Left colon (tissue), 2 donors: ENCODE data around the gene PPBP. TPM values are rescaled to one million over a fixed set of nuclear protein-coding genes. Genes with fewer than 3 reads are reported as not detected.

ENCODE experiments used
- ATAC-seq: fragments of 200-7000 bp; cut with Tn5 transposase; one replicate; pipeline ENCODE4 v1.9.1; 2020; ENCODE audit warnings: mild to moderate bottlenecking, moderate library complexity
- DNase-seq, 2 donors: peaks; one replicate each; pipeline ENCODE4 v3.0.0-alpha.2; 2020
- intact Hi-C, 2 donors: fragments of 100-400 bp; cut with DNase I in 1 of 2; cut with micrococcal nuclease in 1 of 2; formaldehyde crosslinking; loops; one replicate each; pipeline versions ENCODE4 v1.11.2 to v1.14.0; 2022; cut with DNase I, micrococcal nuclease
- long read RNA-seq: library from polyadenylated mRNA; unstranded; transcript quantifications from one replicate; pipeline ENCODE4 v2.0.0, GENCODE V29; 2021
- total RNA-seq, 2 donors: library from RNA; stranded (reverse); fragmentation: NEBNext Ultra II Directional; extraction: Animal tissue kit (Norgen Biotek cat#: 25700); gene quantifications; one replicate each; pipeline ENCODE4 v1.2.1, GENCODE V29; 2021
- donor health status: DM: no; HTN: no; CAD: no.
- donor health status: DM: yes; HTN: yes; CAD: no.

Gene PPBP, protein sequence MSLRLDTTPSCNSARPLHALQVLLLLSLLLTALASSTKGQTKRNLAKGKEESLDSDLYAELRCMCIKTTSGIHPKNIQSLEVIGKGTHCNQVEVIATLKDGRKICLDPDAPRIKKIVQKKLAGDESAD
- not detected for total RNA-seq
- long read RNA-seq = 0 reads

DNA sequence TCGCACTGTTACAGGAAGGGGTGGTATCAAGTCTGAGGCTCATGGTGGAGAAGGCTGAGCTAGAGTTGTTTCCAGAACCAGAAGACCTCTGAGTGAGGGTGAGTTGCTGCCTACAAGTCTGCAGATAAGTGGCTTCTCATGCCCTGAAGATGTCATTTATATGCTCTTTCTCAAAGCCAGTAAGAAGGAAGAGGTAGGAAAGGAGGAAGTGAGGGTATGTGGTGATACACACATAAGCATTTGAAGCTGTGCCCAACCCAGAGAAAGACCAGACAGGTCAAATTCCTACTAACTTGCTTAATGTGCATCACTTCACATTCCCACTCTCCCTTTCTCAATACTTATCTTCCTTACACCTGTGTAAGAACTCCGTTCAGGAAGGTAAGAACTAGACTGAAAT is at the start of gene PPBP:
PPBP (minus strand) TSS at position 130 of the 400 bp plus-strand sequence; CDS start at position 43, 87 bp downstream.
- DNase-seq (no peak), ATAC-seq (no peak)
- intact Hi-C loops = no loop called here

GRCh38 chr4:74037076-74037955 is 49.3 kb upstream of the PPBP start:
- intact Hi-C loops = no loop called here
- ATAC-seq (no peak), DNase-seq (no peak)

- peak; percentile 44 for ATAC-seq
- no peak for DNase-seq
- intact Hi-C loops = no loop called here
These were observed 45.7 kb upstream of the PPBP start for GRCh38 chr4:74033739-74034138.

GRCh38 chr4:74032064-74032463 is 44.1 kb upstream of the PPBP start:
- peak; percentile 80 for ATAC-seq
- no peak for DNase-seq
- intact Hi-C loops = no loop called here

DNA sequence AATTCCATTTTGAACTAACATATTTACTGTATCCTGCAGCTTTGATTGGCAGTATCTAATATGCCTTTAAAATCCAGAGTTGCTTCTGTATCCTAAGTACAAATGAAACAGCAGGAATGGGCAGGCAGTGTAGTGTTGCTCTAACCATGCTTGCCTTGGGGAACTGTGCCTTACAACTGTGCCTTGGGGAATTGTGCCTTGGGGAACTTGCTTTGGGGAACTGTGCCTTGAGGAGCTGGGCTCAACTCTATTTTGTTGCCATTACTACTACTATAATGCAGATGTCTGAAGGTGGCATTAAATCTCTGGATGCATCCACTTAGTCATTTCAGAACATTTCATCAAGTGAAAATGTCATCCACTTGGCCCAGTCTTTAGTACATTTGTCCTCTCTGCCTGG is 43.6 kb upstream of the PPBP start:
- intact Hi-C loops = no loop called here
- DNase-seq = no peak
- peak; percentile 25 for ATAC-seq

GRCh38 chr4:74030285-74030684 is 42.3 kb upstream of the PPBP start:
- DNase-seq (no peak), ATAC-seq (peak; percentile 54)
- intact Hi-C loops = no loop called here

- DNase-seq (no peak), ATAC-seq (no peak)
- intact Hi-C loops = no loop called here
These were observed 40.5 kb upstream of the PPBP start for GRCh38 chr4:74028504-74028903.

- DNase-seq = peak in 1 of 2 donors; percentile 30
- intact Hi-C loops = no loop called here
- peak; percentile 97 for ATAC-seq
These were observed 35.7 kb upstream of the PPBP start for GRCh38 chr4:74023709-74024108.

- intact Hi-C loops = no loop called here
These were observed 33.6 kb upstream of the PPBP start for GRCh38 chr4:74021601-74022000.

GRCh38 chr4:74018771-74019170 is 30.8 kb upstream of the PPBP start:
- no peak for ATAC-seq
- intact Hi-C loops = no loop called here
- DNase-seq = no peak

More at GRCh38 chr4:74021601-74022000, 33.6 kb upstream of the PPBP start:
- DNase-seq (no peak), ATAC-seq (peak; percentile 35)

DNA sequence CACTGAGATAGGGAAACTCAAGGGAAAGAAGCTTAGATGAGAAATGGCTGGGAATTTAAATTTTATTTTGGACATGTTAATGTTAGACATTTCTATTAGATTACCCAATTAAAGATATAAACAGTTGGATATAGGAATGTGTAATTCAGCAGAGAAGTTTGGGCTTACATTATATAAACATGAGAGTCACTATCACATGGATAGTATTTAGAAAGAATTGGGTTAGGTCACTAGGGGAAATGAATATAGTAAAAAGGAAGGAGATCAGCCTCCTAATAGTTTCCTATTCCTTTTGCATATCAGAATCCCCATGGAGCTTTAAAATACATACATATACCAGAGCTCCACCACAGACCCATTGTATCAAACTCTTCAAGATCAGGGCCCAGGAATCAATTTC is 30.1 kb upstream of the PPBP start:
- DNase-seq (no peak), ATAC-seq (no peak)
- intact Hi-C loops = no loop called here

DNA sequence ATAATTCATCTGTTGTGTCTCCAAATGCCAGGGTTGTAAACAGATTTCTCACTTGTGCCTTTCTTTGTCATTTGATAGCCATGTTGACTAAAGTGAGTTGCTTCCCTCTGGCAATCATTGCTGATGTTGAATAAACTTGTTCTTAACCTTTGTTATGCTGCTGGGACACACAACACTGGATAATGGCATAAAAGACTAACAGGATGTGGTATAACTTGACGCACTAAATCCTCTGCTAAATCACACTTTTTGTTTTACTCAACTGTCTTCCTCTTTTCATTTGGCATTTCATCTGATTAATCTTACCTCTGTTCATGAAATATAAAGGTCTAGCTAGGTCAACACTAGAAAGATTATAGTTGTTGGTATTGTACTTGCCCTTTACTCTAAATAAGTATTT is 28.1 kb upstream of the PPBP start:
- intact Hi-C loops = no loop called here
- peak; percentile 49 for ATAC-seq

GRCh38 chr4:74015126-74015780 is 27.3 kb upstream of the PPBP start:
- intact Hi-C loops = no loop called here
- no peak for ATAC-seq
- no peak for DNase-seq

More for the DNA sequence above, 28.1 kb upstream of the PPBP start:
- DNase-seq = no peak

GRCh38 chr4:74014332-74014731 is 26.3 kb upstream of the PPBP start:
- intact Hi-C loops = no loop called here
- DNase-seq (no peak), ATAC-seq (no peak)

DNA sequence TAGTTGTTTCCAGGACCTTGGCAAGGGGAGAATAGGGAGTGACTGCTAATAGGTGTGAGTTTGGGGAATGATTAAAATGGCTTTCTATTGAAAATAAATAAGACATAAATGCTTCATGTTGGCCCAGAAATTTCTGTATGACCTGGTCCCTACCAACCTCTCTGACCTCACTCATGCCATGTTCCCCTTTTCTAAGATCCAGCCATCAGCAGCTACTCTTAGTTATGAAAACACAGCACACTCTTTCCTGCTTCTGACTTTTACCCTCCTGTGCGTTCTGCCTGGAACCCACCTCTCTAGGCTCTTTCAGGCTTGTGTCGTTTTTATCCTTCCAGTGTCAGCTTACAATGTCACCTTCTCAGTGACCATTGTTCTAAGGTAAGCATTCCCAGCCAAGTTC is 25.3 kb upstream of the PPBP start:
- no peak for ATAC-seq
- intact Hi-C loops = no loop called here

GRCh38 chr4:74012130-74012529 is 24.1 kb upstream of the PPBP start:
- intact Hi-C loops = no loop called here
- no peak for DNase-seq
- ATAC-seq = no peak

More for the DNA sequence above, 25.3 kb upstream of the PPBP start:
- DNase-seq = no peak

GRCh38 chr4:74009307-74009706 is 21.3 kb upstream of the PPBP start:
- intact Hi-C loops = no loop called here
- DNase-seq (no peak), ATAC-seq (peak; percentile 51)

DNA sequence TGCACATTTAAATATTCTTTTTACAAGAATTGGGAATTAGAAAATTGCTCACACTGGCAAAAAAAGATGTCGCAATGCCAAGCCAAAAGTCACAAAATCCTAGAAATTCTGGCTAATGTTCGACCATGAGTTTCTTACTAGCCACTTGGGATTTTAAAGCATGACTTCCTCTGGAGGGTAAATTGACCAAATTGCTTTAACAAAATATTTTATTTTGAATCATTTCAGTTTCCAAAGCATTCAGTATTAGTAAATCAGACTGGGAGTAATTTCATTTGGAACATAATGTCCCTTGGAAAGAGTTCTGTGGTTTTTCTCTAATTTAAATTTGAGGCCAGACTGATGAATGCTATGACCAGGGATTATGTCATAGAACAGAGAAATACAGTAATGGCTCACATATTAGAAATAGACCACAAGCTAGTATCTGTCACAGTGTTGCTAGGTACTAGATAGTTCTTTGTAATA is 18.1 kb upstream of the PPBP start:
- intact Hi-C loops = no loop called here
- ATAC-seq (no peak), DNase-seq (no peak)

DNA sequence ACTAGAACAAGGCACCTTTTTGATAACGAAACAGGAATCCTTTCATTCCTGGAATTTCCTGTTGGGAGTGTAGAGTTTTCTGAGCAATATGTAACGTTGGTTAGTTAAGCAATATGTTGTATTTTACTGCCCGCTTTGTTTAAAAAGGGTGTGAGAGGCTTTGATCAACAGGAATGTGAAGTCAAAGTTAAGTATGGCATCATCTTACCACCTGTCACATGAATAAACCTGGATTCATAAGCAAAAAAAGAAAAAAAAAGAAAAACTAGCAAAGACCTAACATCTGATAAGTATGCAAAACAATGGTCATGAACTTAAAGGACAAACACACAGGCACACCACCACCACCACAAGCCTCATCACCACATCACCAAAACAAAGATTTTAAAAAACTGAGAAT is 17.5 kb upstream of the PPBP start:
- ATAC-seq = peak; percentile 94
- intact Hi-C loops = no loop called here

DNA sequence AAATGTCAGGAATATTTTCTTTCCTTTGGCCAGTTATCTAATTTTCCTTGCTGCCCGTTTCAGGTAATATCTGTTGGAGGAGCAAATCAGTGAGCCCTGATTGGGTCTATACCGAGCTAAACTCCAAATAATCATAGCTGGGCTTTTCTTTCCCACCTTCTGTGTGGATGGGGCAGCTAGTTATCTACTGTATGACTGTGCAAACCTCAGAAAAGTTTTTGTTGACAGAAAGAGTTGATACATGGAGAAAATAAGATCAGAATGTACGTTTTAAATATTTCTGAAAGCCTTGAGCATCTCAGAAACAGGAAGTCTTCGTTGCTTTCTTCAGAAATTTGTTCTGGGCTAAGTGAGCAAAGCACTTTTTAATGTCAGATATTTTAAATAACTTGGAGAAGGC is 16.7 kb upstream of the PPBP start:
- DNase-seq = no peak
- intact Hi-C loops = no loop called here
- ATAC-seq = no peak

More for the DNA sequence above, 17.5 kb upstream of the PPBP start:
- no peak for DNase-seq
